ENCODE data around the gene NKD1.
"Not testable (repeated sequence)": the region's sequence is repeated elsewhere in the genome, so short reads cannot be mapped to it uniquely, and the experiment has no call there.

The NKD1 gene

GRCh38 chr16:50534091-50534490, 14.1 kb upstream of the NKD1 start:
- Histone ChIP-seq H3K4me1 (no peaks in the 10 kb centered on the region), H3K36me3 (no peaks in the 10 kb centered on the region), H3K9me3 (no peaks in the 10 kb centered on the region), H3K4me3 (ENCODE audit: low read depth, low read length) (no peak overlapping the region), H3K27me3 (no peaks in the 10 kb centered on the region)
- no peak for TF ChIP-seq CTCF (IDR thresholded peaks at IDR 0.05; ENCODE audit: low read depth, low read length)
- DNase-seq = no peak

GRCh38 chr16:50534556-50534955, 13.6 kb upstream of the NKD1 start:
- H3K9me3 ChIP-seq = no peaks in the 10 kb centered on the region
- H3K4me1 ChIP-seq = no peaks in the 10 kb centered on the region
- no peaks in the 10 kb centered on the region for H3K36me3 ChIP-seq
- TF ChIP-seq CTCF (IDR thresholded peaks at IDR 0.05; ENCODE audit: low read depth, low read length) = no peak
- DNase-seq = no peak
- H3K4me3 ChIP-seq (ENCODE audit: low read depth, low read length) = no peak overlapping the region
- no peaks in the 10 kb centered on the region for H3K27me3 ChIP-seq

DNA sequence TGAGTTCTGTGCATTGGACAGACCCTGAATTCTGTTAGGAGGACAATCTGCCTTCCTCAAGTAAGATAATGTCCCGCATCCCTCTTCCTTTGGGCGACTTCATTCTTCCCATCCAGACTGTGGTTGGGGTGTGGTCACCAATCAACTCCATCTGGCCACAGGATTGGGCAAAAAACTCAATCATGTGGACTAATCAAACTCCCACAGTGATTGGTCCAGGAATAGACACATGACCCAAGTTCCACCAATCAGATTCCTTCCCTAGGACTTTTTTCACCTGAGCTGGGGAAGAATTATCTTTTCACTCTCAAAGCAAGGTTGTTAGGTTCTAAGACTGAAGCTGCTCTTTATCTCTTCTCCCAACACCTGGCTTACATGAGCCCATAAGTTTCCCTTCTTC, 13.2 kb upstream of the NKD1 start:
- Histone ChIP-seq H3K4me1 (no peaks in the 10 kb centered on the region), H3K36me3 (no peaks in the 10 kb centered on the region), H3K9me3 (no peaks in the 10 kb centered on the region), H3K27me3 (no peaks in the 10 kb centered on the region), H3K4me3 (ENCODE audit: low read depth, low read length) (no peak overlapping the region)
- TF ChIP-seq CTCF (IDR thresholded peaks at IDR 0.05; ENCODE audit: low read depth, low read length) = no peak
- DNase-seq = no peak

DNA sequence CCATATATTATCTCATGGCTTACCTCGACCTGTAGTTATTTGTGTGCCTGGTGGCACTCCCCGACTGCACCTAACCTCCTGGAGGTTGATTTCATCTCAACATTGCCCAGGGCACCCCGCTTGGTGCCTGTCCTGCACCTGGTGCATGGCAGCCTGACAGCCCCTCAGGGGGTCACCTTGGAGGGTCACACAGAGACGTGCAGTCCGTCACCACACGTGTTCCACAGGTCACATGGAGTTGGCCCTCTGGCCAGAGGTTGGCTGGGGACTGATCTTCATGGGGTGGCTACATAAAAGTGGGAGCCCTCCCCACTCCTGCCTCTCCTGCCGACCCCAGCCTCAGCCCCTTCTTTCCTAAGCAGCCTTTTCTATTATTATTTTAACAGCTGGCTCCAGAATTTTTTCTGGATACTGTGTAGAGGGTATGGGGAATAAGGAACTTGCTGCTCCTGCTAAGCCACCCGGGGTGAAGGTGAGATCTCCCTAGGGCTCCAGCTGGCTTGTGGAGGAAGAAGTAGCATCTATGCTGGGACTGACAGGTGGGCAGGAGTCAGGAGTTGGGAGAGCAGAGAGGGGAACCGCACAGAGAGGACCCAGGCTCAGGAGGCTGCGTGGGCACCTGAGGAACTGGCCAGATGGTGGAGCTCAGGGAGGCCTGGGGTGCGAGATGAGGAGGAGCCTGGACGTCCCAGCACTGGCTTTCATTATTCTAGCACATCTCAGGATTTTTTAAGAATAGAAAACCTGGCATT, 12.5 kb upstream of the NKD1 start:
- no peak for DNase-seq
- Histone ChIP-seq H3K4me1 (no peaks in the 10 kb centered on the region), H3K4me3 (ENCODE audit: low read depth, low read length) (no peak overlapping the region), H3K36me3 (no peaks in the 10 kb centered on the region), H3K9me3 (no peaks in the 10 kb centered on the region), H3K27me3 (no peaks in the 10 kb centered on the region)
- TF ChIP-seq CTCF (IDR thresholded peaks at IDR 0.05; ENCODE audit: low read depth, low read length) = no peak

DNA sequence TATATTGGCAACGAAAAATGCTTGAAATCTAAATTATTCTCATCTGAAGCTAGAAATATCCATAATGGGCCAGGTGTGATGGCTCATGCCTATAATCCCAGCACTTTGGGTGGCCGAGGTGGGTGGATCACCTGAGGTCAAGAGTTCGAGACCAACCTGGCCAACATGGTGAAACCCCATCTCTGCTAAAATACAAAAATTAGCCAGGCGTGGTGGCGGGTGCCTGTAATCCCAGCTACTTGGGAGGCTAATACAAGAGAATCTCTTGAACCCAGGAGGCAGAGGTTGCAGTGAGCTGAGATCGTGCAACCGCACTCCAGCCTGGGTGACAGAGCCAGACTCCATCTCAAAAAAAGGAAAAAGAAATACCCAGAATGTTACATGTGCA, 11.9 kb upstream of the NKD1 start:
- H3K27me3 ChIP-seq; H3K9me3 ChIP-seq; H3K4me1 ChIP-seq; H3K36me3 ChIP-seq; H3K4me3 ChIP-seq (ENCODE audit: low read depth, low read length); DNase-seq: not testable (repeated sequence)

DNA sequence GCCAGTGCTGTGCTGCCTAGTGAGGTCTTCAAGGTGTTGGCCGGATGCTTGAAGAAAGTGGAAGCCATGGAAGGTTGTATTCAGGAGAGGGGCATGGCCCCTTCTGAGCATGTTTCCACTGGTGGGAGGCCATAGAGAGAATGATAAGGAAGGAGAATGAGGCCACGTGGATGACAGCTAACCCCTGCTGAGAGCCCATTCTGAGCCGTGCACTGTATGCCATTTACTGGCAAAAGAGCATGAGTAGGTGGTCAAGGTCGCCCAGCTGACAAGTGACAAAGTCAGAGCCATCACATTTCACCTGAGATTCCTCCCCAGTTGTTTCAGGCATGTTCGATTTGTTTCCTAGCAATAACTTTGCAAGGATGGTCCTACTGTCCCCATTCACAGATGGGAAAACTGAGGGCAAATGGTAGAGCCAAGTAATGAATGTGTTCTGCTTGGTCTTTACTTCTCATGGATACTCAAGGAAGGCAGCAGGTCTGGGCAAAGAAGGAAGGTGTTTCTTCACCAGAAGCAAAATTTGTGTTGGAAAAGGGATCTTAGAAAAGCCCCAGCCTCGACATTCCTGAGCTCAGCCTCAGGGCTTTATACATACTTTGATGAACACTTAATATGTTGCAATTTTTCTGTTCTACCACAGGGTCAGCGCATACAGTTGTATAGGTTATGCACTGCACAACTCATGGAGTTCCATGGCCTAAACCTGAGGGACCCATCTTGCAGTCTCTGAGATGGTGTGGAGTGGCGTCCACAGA, 10.5 kb upstream of the NKD1 start:
- Histone ChIP-seq H3K36me3 (no peaks in the 10 kb centered on the region), H3K9me3 (no peaks in the 10 kb centered on the region), H3K4me3 (ENCODE audit: low read depth, low read length) (no peak overlapping the region), H3K4me1 (no peaks in the 10 kb centered on the region), H3K27me3 (no peaks in the 10 kb centered on the region)
- TF ChIP-seq CTCF (IDR thresholded peaks at IDR 0.05; ENCODE audit: low read depth, low read length) = no peak
- no peak for DNase-seq

All from BE2C (cell line).